ENCODE results near the gene SH3BP4. TPM values are rescaled to one million over a fixed set of nuclear protein-coding genes. Genes with fewer than 3 reads are reported as not detected.

The SH3BP4 gene
- total and polyA plus RNA-seq, 2 of the 8 experiments (the other 6 are each of a cell fraction or from before 2014, with no cell fraction given), result 28.3 to 35.4 TPM

DNA sequence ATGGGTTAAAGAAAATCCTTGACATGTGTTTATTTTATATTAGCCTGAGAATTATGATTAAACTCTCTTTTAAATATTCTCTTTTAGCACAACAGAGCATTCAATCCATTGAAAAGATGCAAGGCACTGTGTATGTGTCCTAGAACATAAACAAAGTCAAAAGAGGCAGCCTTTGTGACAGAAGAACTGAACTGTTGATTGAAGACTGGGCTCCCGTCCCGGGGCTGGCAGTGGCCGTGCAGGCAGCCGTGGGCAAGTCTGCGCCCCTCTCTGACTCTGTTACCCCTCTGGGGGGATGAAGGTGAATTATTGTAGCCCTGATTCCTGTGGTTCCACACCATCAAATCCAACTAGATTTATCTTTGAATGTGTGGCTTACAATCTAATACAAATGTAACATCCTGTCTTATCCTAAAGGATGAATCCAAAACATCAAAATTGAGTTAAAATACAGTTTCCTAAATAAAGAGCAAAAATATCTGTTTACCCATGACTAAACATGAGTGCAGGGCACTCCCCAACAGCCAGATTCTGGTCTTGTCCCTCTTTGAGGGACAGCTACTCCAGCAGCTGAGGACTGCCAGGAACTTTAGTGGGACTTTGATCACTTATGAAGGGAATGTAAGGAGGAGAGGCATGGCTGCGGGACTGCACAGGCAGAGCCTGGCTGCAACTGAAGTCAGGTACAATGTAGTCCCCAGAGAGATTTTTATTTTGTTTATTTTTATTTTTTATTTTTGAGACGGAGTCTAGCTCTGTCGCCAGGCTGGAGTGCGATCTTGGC is 37.3 kb upstream of the SH3BP4 start:
- no peak overlapping the region for H3K56ac ChIP-seq (replicated peaks; ENCODE audit: insufficient read length, low read depth, low read length)
- no peak for TF ChIP-seq SUZ12 (IDR thresholded peaks at IDR 0.05; ENCODE audit: low read length)
- TF ChIP-seq RBBP5 (IDR thresholded peaks at IDR 0.05; ENCODE audit: borderline replicate concordance, low read depth, low read length), result no peak
- TF ChIP-seq YY1 (IDR thresholded peaks at IDR 0.05; ENCODE audit: low read depth, low read length), result no peak
- no peak for TF ChIP-seq JUND (IDR thresholded peaks at IDR 0.05; ENCODE audit: low read length)
- no peak overlapping the region for H3K18ac ChIP-seq (ENCODE audit: extremely low read depth, low read length)
- no peaks in the 10 kb centered on the region for H3K9me3 ChIP-seq (ENCODE audit: insufficient read depth in 2 of 2, low read depth in 1 of 2, low read length in 1 of 2)
- H2BK120ac ChIP-seq (replicated peaks; ENCODE audit: low read depth, low read length), result no peak overlapping the region
- no peak overlapping the region for H2AK5ac ChIP-seq (ENCODE audit: low read depth, low read length)
- no peaks in the 10 kb centered on the region for H3K36me3 ChIP-seq (ENCODE audit: control insufficient read depth in 2 of 4, insufficient read depth in 4 of 4, low read length in 3 of 4)
- FAIRE-seq, result no peak
- H3K4me2 ChIP-seq (ENCODE audit: insufficient read depth in 1 of 2, low read depth in 2 of 2, low read length in 2 of 2), result no peak overlapping the region
- no peak overlapping the region for H3K9ac ChIP-seq (replicated peaks in 1 of 4; ENCODE audit: extremely low read depth in 1 of 4, low read depth in 3 of 4, low read length in 3 of 4)
- 96% methylated on average over 9 of the region's 9 CpGs; no CpG with 5 or more reads in 1 of the 2 experiments for WGBS, 2 experiments (ENCODE audit: extremely low coverage in 1 of 2, insufficient coverage in 1 of 2, insufficient read length in 1 of 2, insufficient replicate concordance in 2 of 2, low coverage in 1 of 2, low lambda C conversion rate in 2 of 2, missing lambda C conversion rate in 1 of 2)
- H3K23ac ChIP-seq (ENCODE audit: insufficient read length), result no peak overlapping the region
- H2BK15ac ChIP-seq (ENCODE audit: low read length), result no peak overlapping the region
- CTCF ChIA-PET (ENCODE audit: partially characterized antibody), result interaction anchor here (1.2 kb wide), 1 partner anchor 10 kb away, joined by 4 read pairs; no protein-coding TSS in a partner anchor
- H3K4ac ChIP-seq (replicated peaks; ENCODE audit: insufficient read length, low read depth, low read length), result no peak overlapping the region
- H4K5ac ChIP-seq (ENCODE audit: insufficient read length, low read depth, low read length), result no peak overlapping the region
- no peak overlapping the region for H2BK12ac ChIP-seq (ENCODE audit: low read depth, low read length)
- H4K8ac ChIP-seq (ENCODE audit: extremely low read depth, insufficient read depth, low read length), result no peak overlapping the region
- no peaks in the 10 kb centered on the region for H4K20me1 ChIP-seq (replicated peaks in 1 of 2; ENCODE audit: control insufficient read depth in 1 of 2, insufficient read depth in 2 of 2, low read length in 2 of 2)
- H3K79me1 ChIP-seq (ENCODE audit: low read depth, low read length), result no peaks in the 10 kb centered on the region; the same call in 1 of the 2 replicates
- no peaks in the 10 kb centered on the region; a peak in 1 of 7 replicates for H3K27me3 ChIP-seq (replicated peaks in 1 of 4; ENCODE audit: control insufficient read depth in 3 of 4, extremely low read depth in 1 of 4, insufficient read depth in 3 of 4, low read length in 3 of 4)
- no peak overlapping the region for H2AFZ ChIP-seq (ENCODE audit: low read length)
- H3K4me1 ChIP-seq (replicated peaks in 1 of 4; ENCODE audit: control insufficient read depth in 3 of 4, insufficient read depth in 4 of 4, low read length in 3 of 4), result peaks cover 0 to 8% (median 3%) of the 10 kb centered on the region in 4 experiments; a peak in 3 of 7 replicates
- no peak overlapping the region for H2BK20ac ChIP-seq (ENCODE audit: low read length)
- no peaks in the 10 kb centered on the region for H3K23me2 ChIP-seq (ENCODE audit: low read depth, low read length)
- no peak overlapping the region for H2BK5ac ChIP-seq (ENCODE audit: low read depth, low read length)
- no peak overlapping the region for H4K91ac ChIP-seq (replicated peaks; ENCODE audit: insufficient read length, low read length)
- POLR2A ChIA-PET (ENCODE audit: partially characterized antibody), result no interaction called here
- H3K14ac ChIP-seq (ENCODE audit: insufficient read length), result no peak overlapping the region
- no peak for DNase-seq (ENCODE audit: low read depth in 1 of 2, low spot score in 2 of 2)
- H3K27ac ChIP-seq (ENCODE audit: low read depth, low read length), result no peak overlapping the region
- no peaks in the 10 kb centered on the region for H3K79me2 ChIP-seq (ENCODE audit: control insufficient read depth in 1 of 2, insufficient read depth in 2 of 2, low read length in 2 of 2)
- H3K4me3 ChIP-seq (ENCODE audit: extremely low read depth in 1 of 4, insufficient read depth in 2 of 4, low read depth in 3 of 4, low read length in 4 of 4), result no peak overlapping the region
